K562 (cell line): Measurements from ENCODE around the gene COASY. TPM values are rescaled to one million over a fixed set of nuclear protein-coding genes. Genes with fewer than 3 reads are reported as not detected.

ENCODE experiments used
- ATF1 ChIP-seq, 2 experiments: fragments of 450-650 bp in 1 of 2; IDR thresholded peaks; 2 replicates each; pipeline ENCODE4 v1.6.1; 2016; ENCODE audit warnings: missing compliant biosample characterization in 1 of 2, missing genetic modification characterization in 1 of 2
- NCOR1 ChIP-seq: fragments of 450-650 bp; IDR thresholded peaks from 2 replicates; pipeline ENCODE4 v1.6.1; 2016; ENCODE audit warnings: mild to moderate bottlenecking, moderate library complexity
- PHF20 ChIP-seq: fragments of 450-650 bp; IDR thresholded peaks from 2 replicates; pipeline ENCODE4 v1.6.1; 2018; ENCODE audit not compliant: partially characterized antibody
- PTBP1 ChIP-seq: fragments of 200-400 bp; formaldehyde crosslinking; IDR thresholded peaks from 2 replicates; pipeline ENCODE4 v1.6.1; 2017; ENCODE audit warnings: low read depth, low read length
- SOX6 ChIP-seq: fragments of 450-650 bp; IDR thresholded peaks from 2 replicates; pipeline ENCODE4 v1.6.1; 2014; ENCODE audit warnings: mild to moderate bottlenecking
- polyA plus RNA-seq, 8 experiments: library from polyadenylated mRNA; depleted of rRNA in 4 of 8; stranded (reverse) in 5 of 8; unstranded in 3 of 8; fragments of >200 nt; fragmentation: Nextera tagmentation in 2 of 8; fragmentation: Illumina TruSeq in 1 of 8; extraction: Ambion mirVana in 2 of 8; extraction: Trizol in 1 of 8; gene quantifications; 2 replicates each; pipeline versions ENCODE4 v1.2.1 to v1.2.3, GENCODE V29; 2011 to 2014; ENCODE audit warnings: inconsistent platforms in 1 of 8, missing spikeins in 1 of 8
- total RNA-seq, 7 experiments: library from RNA; depleted of rRNA in 6 of 7; stranded (reverse); fragments of >200 nt in 6 of 7; fragmentation: Illumina TruSeq in 2 of 7; extraction: Trizol in 2 of 7; gene quantifications; 2 replicates each; pipeline versions ENCODE4 v1.2.1 to v1.2.3, GENCODE V29; 2011 to 2021; ENCODE audit warnings: low replicate concordance in 1 of 7
- TF ChIP-seq, protein P1 (sequence below): sonication (generic); formaldehyde crosslinking; IDR thresholded peaks from 2 replicates; pipeline ENCODE4 v1.9.0; 2022; ENCODE audit warnings: mild to moderate bottlenecking, missing genetic modification reagents
- TF ChIP-seq, protein P2 (sequence below): fragments of 250-450 bp; sonication (Bioruptor Pico); IDR thresholded peaks from 2 replicates; pipeline ENCODE4 v1.9.0; 2021; ENCODE audit warnings: mild to moderate bottlenecking, inconsistent platforms
- TF ChIP-seq, protein P3 (sequence below), 2 experiments: IDR thresholded peaks; 2 replicates each; pipeline ENCODE4 v1.6.1; 2011; ENCODE audit warnings: borderline replicate concordance in 1 of 2, control low read depth in 1 of 2, low read depth in 1 of 2, low read length in 1 of 2, mild to moderate bottlenecking in 1 of 2, mixed read lengths in 1 of 2, moderate library complexity in 1 of 2; ENCODE audit not compliant: insufficient read depth in 1 of 2, insufficient read length in 1 of 2, poor library complexity in 1 of 2, severe bottlenecking in 1 of 2; ENCODE audit errors: extremely low read depth in 1 of 2
- TF ChIP-seq, protein P4 (sequence below): IDR thresholded peaks from 3 replicates; pipeline ENCODE4 v1.6.1; 2011; ENCODE audit warnings: borderline replicate concordance, mild to moderate bottlenecking; ENCODE audit not compliant: insufficient read length, insufficient read depth

The COASY gene
- total and polyA plus RNA-seq, 9 of the 15 experiments (the other 6 are each of a cell fraction or from before 2014, with no cell fraction given) = 25.4 to 175 (median 62.3) TPM

DNA sequence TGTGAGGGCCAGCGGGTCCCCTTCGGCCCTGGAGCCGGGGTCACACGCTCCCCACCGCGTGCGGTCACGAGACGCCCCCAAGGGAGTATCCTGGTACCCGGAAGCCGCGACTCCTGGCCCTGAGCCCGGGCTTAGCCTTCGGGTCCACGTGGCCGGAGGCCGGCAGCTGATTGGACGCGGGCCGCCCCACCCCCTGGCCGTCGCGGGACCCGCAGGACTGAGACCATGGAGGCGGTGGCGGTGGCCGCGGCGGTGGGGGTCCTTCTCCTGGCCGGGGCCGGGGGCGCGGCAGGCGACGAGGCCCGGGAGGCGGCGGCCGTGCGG lies 25.9 kb upstream of the COASY start, which contains the start of gene NAGLU (continued):
- TF ChIP-seq PHF20 (peak; percentile 57), ATF1 (CRISPR knock-in tag; IDR thresholded peaks at IDR 0.05) (no peak), ATF1 (tag; IDR thresholded peaks at IDR 0.05) (0 out of 2 replicates have a peak, but pooled peaks have one; percentile 2), SOX6 (peak; percentile 24; the same call in 1 of the 2 replicates), PTBP1 (no peak), NCOR1 (0 out of 2 replicates have a peak, but pooled peaks have one; percentile 2)
- TF ChIP-seq, protein P1, sequence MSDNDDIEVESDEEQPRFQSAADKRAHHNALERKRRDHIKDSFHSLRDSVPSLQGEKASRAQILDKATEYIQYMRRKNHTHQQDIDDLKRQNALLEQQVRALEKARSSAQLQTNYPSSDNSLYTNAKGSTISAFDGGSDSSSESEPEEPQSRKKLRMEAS (CRISPR knock-in tag) = peak; percentile 84
- TF ChIP-seq, protein P2, sequence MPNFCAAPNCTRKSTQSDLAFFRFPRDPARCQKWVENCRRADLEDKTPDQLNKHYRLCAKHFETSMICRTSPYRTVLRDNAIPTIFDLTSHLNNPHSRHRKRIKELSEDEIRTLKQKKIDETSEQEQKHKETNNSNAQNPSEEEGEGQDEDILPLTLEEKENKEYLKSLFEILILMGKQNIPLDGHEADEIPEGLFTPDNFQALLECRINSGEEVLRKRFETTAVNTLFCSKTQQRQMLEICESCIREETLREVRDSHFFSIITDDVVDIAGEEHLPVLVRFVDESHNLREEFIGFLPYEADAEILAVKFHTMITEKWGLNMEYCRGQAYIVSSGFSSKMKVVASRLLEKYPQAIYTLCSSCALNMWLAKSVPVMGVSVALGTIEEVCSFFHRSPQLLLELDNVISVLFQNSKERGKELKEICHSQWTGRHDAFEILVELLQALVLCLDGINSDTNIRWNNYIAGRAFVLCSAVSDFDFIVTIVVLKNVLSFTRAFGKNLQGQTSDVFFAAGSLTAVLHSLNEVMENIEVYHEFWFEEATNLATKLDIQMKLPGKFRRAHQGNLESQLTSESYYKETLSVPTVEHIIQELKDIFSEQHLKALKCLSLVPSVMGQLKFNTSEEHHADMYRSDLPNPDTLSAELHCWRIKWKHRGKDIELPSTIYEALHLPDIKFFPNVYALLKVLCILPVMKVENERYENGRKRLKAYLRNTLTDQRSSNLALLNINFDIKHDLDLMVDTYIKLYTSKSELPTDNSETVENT (CRISPR knock-in tag) = peak; percentile 39
- TF ChIP-seq, protein P3, sequence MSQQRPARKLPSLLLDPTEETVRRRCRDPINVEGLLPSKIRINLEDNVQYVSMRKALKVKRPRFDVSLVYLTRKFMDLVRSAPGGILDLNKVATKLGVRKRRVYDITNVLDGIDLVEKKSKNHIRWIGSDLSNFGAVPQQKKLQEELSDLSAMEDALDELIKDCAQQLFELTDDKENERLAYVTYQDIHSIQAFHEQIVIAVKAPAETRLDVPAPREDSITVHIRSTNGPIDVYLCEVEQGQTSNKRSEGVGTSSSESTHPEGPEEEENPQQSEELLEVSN (IDR thresholded peaks at IDR 0.05; ENCODE audit: borderline replicate concordance in 1 of 2, extremely low read depth in 1 of 2, insufficient read depth in 1 of 2, insufficient read length in 1 of 2, low read depth in 1 of 2, low read length in 1 of 2, poor library complexity in 1 of 2, severe bottlenecking in 1 of 2) = peak; percentile 42 to 88
- TF ChIP-seq, protein P4, sequence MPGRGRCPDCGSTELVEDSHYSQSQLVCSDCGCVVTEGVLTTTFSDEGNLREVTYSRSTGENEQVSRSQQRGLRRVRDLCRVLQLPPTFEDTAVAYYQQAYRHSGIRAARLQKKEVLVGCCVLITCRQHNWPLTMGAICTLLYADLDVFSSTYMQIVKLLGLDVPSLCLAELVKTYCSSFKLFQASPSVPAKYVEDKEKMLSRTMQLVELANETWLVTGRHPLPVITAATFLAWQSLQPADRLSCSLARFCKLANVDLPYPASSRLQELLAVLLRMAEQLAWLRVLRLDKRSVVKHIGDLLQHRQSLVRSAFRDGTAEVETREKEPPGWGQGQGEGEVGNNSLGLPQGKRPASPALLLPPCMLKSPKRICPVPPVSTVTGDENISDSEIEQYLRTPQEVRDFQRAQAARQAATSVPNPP = no peak
